ENCODE measurements around the gene UNC13A.

Gene UNC13A

GRCh38 chr19:17659996-17660395 lies 28.2 kb downstream of the UNC13A start:
- no peak for DNase-seq

- no peak for DNase-seq
Observed at GRCh38 chr19:17658666-17659065, 29.5 kb downstream of the UNC13A start.

GRCh38 chr19:17658240-17658639 lies 29.9 kb downstream of the UNC13A start:
- DNase-seq = no peak

GRCh38 chr19:17656970-17657369 lies 31.2 kb downstream of the UNC13A start:
- no peak for DNase-seq

GRCh38 chr19:17655751-17656472 lies 32.2 kb downstream of the UNC13A start:
- no peak for DNase-seq

- DNase-seq = no peak
Observed at GRCh38 chr19:17654993-17655392, 33.2 kb downstream of the UNC13A start.

- DNase-seq = no peak
Observed at GRCh38 chr19:17652627-17653026, 35.5 kb downstream of the UNC13A start.

- no peak for DNase-seq
Observed at GRCh38 chr19:17648786-17649185, 39.4 kb downstream of the UNC13A start.

- no peak for DNase-seq
Observed at GRCh38 chr19:17648097-17648660, 40.0 kb downstream of the UNC13A start.

GRCh38 chr19:17647071-17648020 lies 40.8 kb downstream of the UNC13A start:
- DNase-seq = no peak

GRCh38 chr19:17646441-17646840 lies 41.7 kb downstream of the UNC13A start:
- DNase-seq = no peak

GRCh38 chr19:17645339-17645963 lies 42.7 kb downstream of the UNC13A start:
- no peak for DNase-seq

GRCh38 chr19:17642656-17643055 lies 45.5 kb downstream of the UNC13A start:
- no peak for DNase-seq

GRCh38 chr19:17641846-17642245 lies 46.3 kb downstream of the UNC13A start:
- no peak for DNase-seq

- DNase-seq = no peak
Observed at GRCh38 chr19:17641181-17641580, 47.0 kb downstream of the UNC13A start.

- no peak for DNase-seq
Observed at GRCh38 chr19:17633700-17634099, 54.5 kb downstream of the UNC13A start.

- DNase-seq = no peak
Observed at GRCh38 chr19:17632577-17632976, 55.6 kb downstream of the UNC13A start.

GRCh38 chr19:17629760-17630159 lies 58.4 kb downstream of the UNC13A start:
- no peak for DNase-seq

- DNase-seq = no peak
Observed at GRCh38 chr19:17627921-17628320, 60.2 kb downstream of the UNC13A start.

GRCh38 chr19:17627161-17627560 lies 61.0 kb downstream of the UNC13A start:
- no peak for DNase-seq

- no peak for DNase-seq
Observed at GRCh38 chr19:17626456-17627015, 61.6 kb downstream of the UNC13A start.

- no peak for DNase-seq
Observed at GRCh38 chr19:17625980-17626379, 62.2 kb downstream of the UNC13A start.

GRCh38 chr19:17625043-17625442 lies 63.1 kb downstream of the UNC13A start:
- no peak for DNase-seq

Data from DMS 273 treated with DMSO at 0.1 percent for 48 hours (cell line).